ENCODE data around the gene SLC25A12. TPM values are rescaled to one million over a fixed set of nuclear protein-coding genes. Genes with fewer than 3 reads are reported as not detected.

The SLC25A12 gene
- total and polyA plus RNA-seq, 2 of the 13 experiments (the other 11 are each of a cell fraction or from before 2014, with no cell fraction given): 8.1 to 15.9 TPM

DNA sequence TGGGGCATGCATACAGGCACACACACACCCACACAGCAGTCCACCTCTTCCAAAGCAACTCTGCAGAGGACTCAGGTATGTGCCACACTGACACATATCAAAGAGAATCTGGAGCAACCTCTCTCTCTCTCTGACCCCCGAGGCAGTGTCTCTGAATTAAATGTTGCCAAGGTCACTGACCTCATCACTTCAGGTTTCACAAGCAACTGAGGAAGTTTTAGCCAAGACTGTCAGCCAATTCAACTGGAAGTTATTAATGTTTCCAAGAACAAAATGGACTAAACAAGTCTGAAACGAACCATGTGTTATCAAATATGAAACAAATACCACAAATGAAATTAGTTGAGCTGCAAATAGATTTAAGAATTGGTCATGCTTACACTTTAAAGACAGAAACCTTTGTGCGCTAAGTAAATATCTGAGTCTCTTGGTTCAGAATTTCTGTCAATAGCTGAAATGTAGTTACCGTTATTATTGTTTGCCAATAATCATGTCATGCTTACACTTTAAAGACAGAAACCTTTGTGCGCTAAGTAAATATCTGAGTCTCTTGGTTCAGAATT, 86.1 kb downstream of the SLC25A12 start (continued):
- TF ChIP-seq, protein P1, sequence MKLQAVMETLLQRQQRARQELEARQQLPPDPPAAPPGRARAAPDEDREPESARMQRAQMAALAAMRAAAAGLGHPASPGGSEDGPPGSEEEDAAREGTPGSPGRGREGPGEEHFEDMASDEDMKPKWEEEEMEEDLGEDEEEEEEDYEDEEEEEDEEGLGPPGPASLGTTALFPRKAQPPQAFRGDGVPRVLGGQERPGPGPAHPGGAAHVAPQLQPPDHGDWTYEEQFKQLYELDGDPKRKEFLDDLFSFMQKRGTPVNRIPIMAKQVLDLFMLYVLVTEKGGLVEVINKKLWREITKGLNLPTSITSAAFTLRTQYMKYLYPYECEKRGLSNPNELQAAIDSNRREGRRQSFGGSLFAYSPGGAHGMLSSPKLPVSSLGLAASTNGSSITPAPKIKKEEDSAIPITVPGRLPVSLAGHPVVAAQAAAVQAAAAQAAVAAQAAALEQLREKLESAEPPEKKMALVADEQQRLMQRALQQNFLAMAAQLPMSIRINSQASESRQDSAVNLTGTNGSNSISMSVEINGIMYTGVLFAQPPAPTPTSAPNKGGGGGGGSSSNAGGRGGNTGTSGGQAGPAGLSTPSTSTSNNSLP (IDR thresholded peaks at IDR 0.05; ENCODE audit: low read depth, low read length): no peak; the same call in 1 of the 2 replicates
- TF ChIP-seq, protein P2, sequence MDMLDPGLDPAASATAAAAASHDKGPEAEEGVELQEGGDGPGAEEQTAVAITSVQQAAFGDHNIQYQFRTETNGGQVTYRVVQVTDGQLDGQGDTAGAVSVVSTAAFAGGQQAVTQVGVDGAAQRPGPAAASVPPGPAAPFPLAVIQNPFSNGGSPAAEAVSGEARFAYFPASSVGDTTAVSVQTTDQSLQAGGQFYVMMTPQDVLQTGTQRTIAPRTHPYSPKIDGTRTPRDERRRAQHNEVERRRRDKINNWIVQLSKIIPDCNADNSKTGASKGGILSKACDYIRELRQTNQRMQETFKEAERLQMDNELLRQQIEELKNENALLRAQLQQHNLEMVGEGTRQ (IDR thresholded peaks at IDR 0.05; ENCODE audit: low read depth, low read length): no peak
- TF ChIP-seq, protein P2 (CRISPR knock-in tag; IDR thresholded peaks at IDR 0.05; ENCODE audit: borderline replicate concordance): no peak
- TF ChIP-seq, protein P3, sequence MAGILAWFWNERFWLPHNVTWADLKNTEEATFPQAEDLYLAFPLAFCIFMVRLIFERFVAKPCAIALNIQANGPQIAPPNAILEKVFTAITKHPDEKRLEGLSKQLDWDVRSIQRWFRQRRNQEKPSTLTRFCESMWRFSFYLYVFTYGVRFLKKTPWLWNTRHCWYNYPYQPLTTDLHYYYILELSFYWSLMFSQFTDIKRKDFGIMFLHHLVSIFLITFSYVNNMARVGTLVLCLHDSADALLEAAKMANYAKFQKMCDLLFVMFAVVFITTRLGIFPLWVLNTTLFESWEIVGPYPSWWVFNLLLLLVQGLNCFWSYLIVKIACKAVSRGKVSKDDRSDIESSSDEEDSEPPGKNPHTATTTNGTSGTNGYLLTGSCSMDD (CRISPR knock-in tag; IDR thresholded peaks at IDR 0.05): no peak
- TF ChIP-seq IKZF4 (CRISPR knock-in tag; IDR thresholded peaks at IDR 0.05; ENCODE audit: borderline replicate concordance, low read depth, not compliant biosample characterization): no peak
- no peak for TF ChIP-seq ZNF292 (CRISPR knock-in tag; IDR thresholded peaks at IDR 0.05; ENCODE audit: borderline replicate concordance, low read depth)
- no peak for TF ChIP-seq ZNF670 (CRISPR knock-in tag; IDR thresholded peaks at IDR 0.05; ENCODE audit: borderline replicate concordance)
- TF ChIP-seq, protein P4, sequence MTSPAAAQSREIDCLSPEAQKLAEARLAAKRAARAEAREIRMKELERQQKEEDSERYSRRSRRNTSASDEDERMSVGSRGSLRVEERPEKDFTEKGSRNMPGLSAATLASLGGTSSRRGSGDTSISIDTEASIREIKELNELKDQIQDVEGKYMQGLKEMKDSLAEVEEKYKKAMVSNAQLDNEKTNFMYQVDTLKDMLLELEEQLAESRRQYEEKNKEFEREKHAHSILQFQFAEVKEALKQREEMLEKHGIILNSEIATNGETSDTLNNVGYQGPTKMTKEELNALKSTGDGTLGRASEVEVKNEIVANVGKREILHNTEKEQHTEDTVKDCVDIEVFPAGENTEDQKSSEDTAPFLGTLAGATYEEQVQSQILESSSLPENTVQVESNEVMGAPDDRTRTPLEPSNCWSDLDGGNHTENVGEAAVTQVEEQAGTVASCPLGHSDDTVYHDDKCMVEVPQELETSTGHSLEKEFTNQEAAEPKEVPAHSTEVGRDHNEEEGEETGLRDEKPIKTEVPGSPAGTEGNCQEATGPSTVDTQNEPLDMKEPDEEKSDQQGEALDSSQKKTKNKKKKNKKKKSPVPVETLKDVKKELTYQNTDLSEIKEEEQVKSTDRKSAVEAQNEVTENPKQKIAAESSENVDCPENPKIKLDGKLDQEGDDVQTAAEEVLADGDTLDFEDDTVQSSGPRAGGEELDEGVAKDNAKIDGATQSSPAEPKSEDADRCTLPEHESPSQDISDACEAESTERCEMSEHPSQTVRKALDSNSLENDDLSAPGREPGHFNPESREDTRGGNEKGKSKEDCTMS (CRISPR knock-in tag; conservative IDR thresholded peaks at IDR 0.05): no peak
- TF ChIP-seq JUND (CRISPR knock-in tag; IDR thresholded peaks at IDR 0.05): no peak
- TF ChIP-seq, protein P5, sequence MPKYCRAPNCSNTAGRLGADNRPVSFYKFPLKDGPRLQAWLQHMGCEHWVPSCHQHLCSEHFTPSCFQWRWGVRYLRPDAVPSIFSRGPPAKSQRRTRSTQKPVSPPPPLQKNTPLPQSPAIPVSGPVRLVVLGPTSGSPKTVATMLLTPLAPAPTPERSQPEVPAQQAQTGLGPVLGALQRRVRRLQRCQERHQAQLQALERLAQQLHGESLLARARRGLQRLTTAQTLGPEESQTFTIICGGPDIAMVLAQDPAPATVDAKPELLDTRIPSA (CRISPR knock-in tag; IDR thresholded peaks at IDR 0.05; ENCODE audit: borderline replicate concordance): no peak
- TF ChIP-seq KDM4B (CRISPR knock-in tag; IDR thresholded peaks at IDR 0.05): no peak; the same call in 1 of the 2 replicates
- TF ChIP-seq ZNF546 (CRISPR knock-in tag; conservative IDR thresholded peaks at IDR 0.05): no peak
- TF ChIP-seq HNF4A (CRISPR knock-in tag; IDR thresholded peaks at IDR 0.05): peak; percentile 35; the same call in 1 of the 2 replicates
- no peak for TF ChIP-seq CREB1 (IDR thresholded peaks at IDR 0.05)
- peak; percentile 8; the same call in 1 of the 2 replicates for TF ChIP-seq CREB1 (CRISPR knock-in tag; IDR thresholded peaks at IDR 0.05)
- TF ChIP-seq, protein P6, sequence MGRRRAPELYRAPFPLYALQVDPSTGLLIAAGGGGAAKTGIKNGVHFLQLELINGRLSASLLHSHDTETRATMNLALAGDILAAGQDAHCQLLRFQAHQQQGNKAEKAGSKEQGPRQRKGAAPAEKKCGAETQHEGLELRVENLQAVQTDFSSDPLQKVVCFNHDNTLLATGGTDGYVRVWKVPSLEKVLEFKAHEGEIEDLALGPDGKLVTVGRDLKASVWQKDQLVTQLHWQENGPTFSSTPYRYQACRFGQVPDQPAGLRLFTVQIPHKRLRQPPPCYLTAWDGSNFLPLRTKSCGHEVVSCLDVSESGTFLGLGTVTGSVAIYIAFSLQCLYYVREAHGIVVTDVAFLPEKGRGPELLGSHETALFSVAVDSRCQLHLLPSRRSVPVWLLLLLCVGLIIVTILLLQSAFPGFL (CRISPR knock-in tag; IDR thresholded peaks at IDR 0.05): no peak
- TF ChIP-seq ZKSCAN8 (CRISPR knock-in tag; IDR thresholded peaks at IDR 0.05; ENCODE audit: borderline replicate concordance): no peak
